ENCODE results near the gene SEMG1.

The SEMG1 gene

GRCh38 chr20:45206725-45207124 lies at the start of gene SEMG1:
TSS of gene SEMG1 (plus strand) at chr20:45207033. CDS start at chr20:45207054, 21 bp downstream.
- TF ChIP-seq CTCF (conservative IDR thresholded peaks at IDR 0.05; ENCODE audit: low read depth, low read length): no peak
- DNase-seq (ENCODE audit: low read depth): no peak

GRCh38 chr20:45157962-45158361 lies 48.9 kb upstream of the SEMG1 start:
- DNase-seq (ENCODE audit: low read depth): peak; percentile 14
- no peak overlapping the region for H3K4me3 ChIP-seq (ENCODE audit: low read length)
- no peak for TF ChIP-seq CTCF (conservative IDR thresholded peaks at IDR 0.05; ENCODE audit: low read depth, low read length)

More at GRCh38 chr20:45206725-45207124, at the start of gene SEMG1:
- H3K4me3 ChIP-seq (ENCODE audit: low read length): no peak within 1 kb of the TSS

GRCh38 chr20:45163083-45163803 lies 43.6 kb upstream of the SEMG1 start:
- no peak for TF ChIP-seq CTCF (conservative IDR thresholded peaks at IDR 0.05; ENCODE audit: low read depth, low read length)
- H3K4me3 ChIP-seq (ENCODE audit: low read length): no peak overlapping the region
- DNase-seq (ENCODE audit: low read depth): no peak

- DNase-seq (ENCODE audit: low read depth): no peak
- TF ChIP-seq CTCF (conservative IDR thresholded peaks at IDR 0.05; ENCODE audit: low read depth, low read length): no peak
These were observed 41.9 kb upstream of the SEMG1 start for GRCh38 chr20:45164906-45165305.

GRCh38 chr20:45173522-45173921 lies 33.3 kb upstream of the SEMG1 start:
- TF ChIP-seq CTCF (conservative IDR thresholded peaks at IDR 0.05; ENCODE audit: low read depth, low read length): no peak
- no peak for DNase-seq (ENCODE audit: low read depth)
- no peak overlapping the region for H3K4me3 ChIP-seq (ENCODE audit: low read length)

More at GRCh38 chr20:45164906-45165305, 41.9 kb upstream of the SEMG1 start:
- H3K4me3 ChIP-seq (ENCODE audit: low read length): no peak overlapping the region

GRCh38 chr20:45174434-45175364 lies 32.1 kb upstream of the SEMG1 start, which contains the start of gene PI3:
TSS of gene PI3 (plus strand) at chr20:45174902. CDS start at chr20:45174923, 21 bp downstream.
- DNase-seq (ENCODE audit: low read depth): no peak
- no peak within 1 kb of the TSS for H3K4me3 ChIP-seq (ENCODE audit: low read length)
- no peak for TF ChIP-seq CTCF (conservative IDR thresholded peaks at IDR 0.05; ENCODE audit: low read depth, low read length)
